HG03175 (cell line): Measurements from ENCODE around the gene PHB1.

Experiments
- ATAC-seq: cut with Tn5 transposase; IDR thresholded peaks from one replicate; pipeline ENCODE4 v1.9.1; 2021; ENCODE audit warnings: mild to moderate bottlenecking, moderate library complexity; ENCODE audit not compliant: unreplicated experiment

PHB1 gene

GRCh38 chr17:49357516-49357915, 57.2 kb downstream of the PHB1 start:
- no peak for ATAC-seq

GRCh38 chr17:49356320-49356719, 58.4 kb downstream of the PHB1 start:
- ATAC-seq: no peak
